ENCODE data around the gene XRCC5. TPM values are rescaled to one million over a fixed set of nuclear protein-coding genes. Genes with fewer than 3 reads are reported as not detected.

The XRCC5 gene
- polyA plus RNA-seq, 1 donor (not counting 4 experiments of a cell fraction or from before 2014, with no cell fraction given): 521 TPM

- H3K4me3 ChIP-seq (ENCODE audit: control insufficient read depth in 2 of 3, extremely low read depth in 1 of 3, insufficient read depth in 2 of 3, low read depth in 1 of 3, low read length in 3 of 3): no peak overlapping the region
- peaks cover 3% of the 10 kb centered on the region for H3K4me1 ChIP-seq (ENCODE audit: control insufficient read depth, extremely low read depth, insufficient read depth, low read length)
- H3K27ac ChIP-seq (ENCODE audit: control insufficient read depth, insufficient read depth, low read length): no peak overlapping the region
- H3K9me3 ChIP-seq (ENCODE audit: control insufficient read depth, low read depth, low read length): no peaks in the 10 kb centered on the region
- H3K9me1 ChIP-seq (ENCODE audit: control insufficient read depth, extremely low read depth, insufficient read depth, low read length): no peaks in the 10 kb centered on the region
- H3K27me3 ChIP-seq (ENCODE audit: control insufficient read depth, extremely low read depth, insufficient read depth, low read length): no peaks in the 10 kb centered on the region
- H3K9ac ChIP-seq (ENCODE audit: control insufficient read depth, extremely low read depth, insufficient read depth, low read length): no peak overlapping the region
- no peak for TF ChIP-seq EZH2 (IDR thresholded peaks at IDR 0.05; ENCODE audit: low read length)
- no peak for TF ChIP-seq CTCF (optimal IDR thresholded peaks at IDR 0.05 in 1 of 3, IDR thresholded peaks at IDR 0.05 in 1 of 3, conservative IDR thresholded peaks at IDR 0.05 in 1 of 3; ENCODE audit: extremely low read depth in 1 of 3, insufficient read depth in 2 of 3, low read length in 3 of 3)
- no peak overlapping the region for H3K4me2 ChIP-seq (ENCODE audit: control insufficient read depth, extremely low read depth, insufficient read depth, low read depth, low read length)
- H3K36me3 ChIP-seq (ENCODE audit: control insufficient read depth in 2 of 2, extremely low read depth in 1 of 2, insufficient read depth in 2 of 2, low read length in 2 of 2): no peaks in the 10 kb centered on the region
- DNase-seq (ENCODE audit: low read depth, low spot score) (no peak), FAIRE-seq (no peak)
- no peak overlapping the region for H2AFZ ChIP-seq (ENCODE audit: control insufficient read depth, low read length)
- H3K79me2 ChIP-seq (ENCODE audit: control insufficient read depth, insufficient read depth, low read length): no peaks in the 10 kb centered on the region
- dilution Hi-C loops (cut with MboI; ENCODE audit: extremely low pct_ligation_motif_present, low sequenced_read_pairs): no loop called here
- H4K20me1 ChIP-seq (ENCODE audit: control insufficient read depth, extremely low read depth, insufficient read depth, low read length): no peaks in the 10 kb centered on the region
These were observed 126.3 kb downstream of the XRCC5 start for GRCh38 chr2:216235462-216235861.

- Histone ChIP-seq H3K36me3 (ENCODE audit: control insufficient read depth in 2 of 2, extremely low read depth in 1 of 2, insufficient read depth in 2 of 2, low read length in 2 of 2) (no peaks in the 10 kb centered on the region), H3K9me3 (ENCODE audit: control insufficient read depth, low read depth, low read length) (no peaks in the 10 kb centered on the region), H3K4me3 (ENCODE audit: control insufficient read depth in 2 of 3, extremely low read depth in 1 of 3, insufficient read depth in 2 of 3, low read depth in 1 of 3, low read length in 3 of 3) (no peak overlapping the region), H3K27me3 (ENCODE audit: control insufficient read depth, extremely low read depth, insufficient read depth, low read length) (no peaks in the 10 kb centered on the region), H3K79me2 (ENCODE audit: control insufficient read depth, insufficient read depth, low read length) (no peaks in the 10 kb centered on the region), H4K20me1 (ENCODE audit: control insufficient read depth, extremely low read depth, insufficient read depth, low read length) (no peaks in the 10 kb centered on the region), H3K9ac (ENCODE audit: control insufficient read depth, extremely low read depth, insufficient read depth, low read length) (no peak overlapping the region), H3K4me2 (ENCODE audit: control insufficient read depth, extremely low read depth, insufficient read depth, low read depth, low read length) (no peak overlapping the region), H3K27ac (ENCODE audit: control insufficient read depth, insufficient read depth, low read length) (no peak overlapping the region), H3K4me1 (ENCODE audit: control insufficient read depth, extremely low read depth, insufficient read depth, low read length) (peaks cover 3% of the 10 kb centered on the region), H2AFZ (ENCODE audit: control insufficient read depth, low read length) (no peak overlapping the region), H3K9me1 (ENCODE audit: control insufficient read depth, extremely low read depth, insufficient read depth, low read length) (no peaks in the 10 kb centered on the region)
- TF ChIP-seq CTCF (optimal IDR thresholded peaks at IDR 0.05 in 1 of 3, IDR thresholded peaks at IDR 0.05 in 1 of 3, conservative IDR thresholded peaks at IDR 0.05 in 1 of 3; ENCODE audit: extremely low read depth in 1 of 3, insufficient read depth in 2 of 3, low read length in 3 of 3): no peak
- TF ChIP-seq EZH2 (IDR thresholded peaks at IDR 0.05; ENCODE audit: low read length): no peak
- DNase-seq (ENCODE audit: low read depth, low spot score) (no peak), FAIRE-seq (no peak)
- dilution Hi-C loops (cut with MboI; ENCODE audit: extremely low pct_ligation_motif_present, low sequenced_read_pairs): no loop called here
These were observed 126.7 kb downstream of the XRCC5 start for GRCh38 chr2:216235896-216236295.
